Measurements from ENCODE around the gene HLA-F.

Gene HLA-F

DNA sequence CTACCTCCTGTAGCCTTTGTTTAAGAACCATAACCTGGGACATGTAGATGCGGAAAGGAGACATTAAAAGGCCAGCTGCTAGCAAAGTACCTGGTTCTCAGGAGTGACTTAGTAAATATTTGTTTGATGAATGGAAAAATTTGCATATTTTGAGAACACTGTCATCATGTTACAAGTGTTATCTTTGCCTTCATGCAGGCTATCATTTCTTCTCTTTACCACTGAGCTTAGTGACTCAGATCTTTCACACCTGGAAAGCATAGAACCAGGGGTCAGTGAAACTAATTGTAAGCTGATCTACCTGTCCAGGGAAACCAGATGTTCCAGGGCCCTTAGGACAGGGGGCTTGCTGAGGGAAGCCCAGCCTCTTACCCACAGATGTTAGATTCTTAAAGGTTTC is 47.7 kb upstream of the HLA-F start:
- POLR2A ChIA-PET: interaction anchor here (0.7 to 1.0 kb wide), 2 partner anchors 26 to 1376 kb away, joined by 4 to 7 read pairs; no protein-coding TSS in a partner anchor
- Histone ChIP-seq H3K4me3 (ENCODE audit: low read depth, low read length) (no peak overlapping the region), H3K27ac (ENCODE audit: extremely low read depth, low read depth, low read length) (no peak overlapping the region), H3K9me3 (ENCODE audit: control insufficient read depth, insufficient read depth, low read depth, low read length) (no peaks in the 10 kb centered on the region), H3K4me1 (ENCODE audit: control insufficient read depth, insufficient read depth, low read length) (no peaks in the 10 kb centered on the region), H3K36me3 (ENCODE audit: control insufficient read depth in 2 of 2, insufficient read depth in 1 of 2, low read length in 2 of 2) (no peaks in the 10 kb centered on the region)
- no peak for TF ChIP-seq ZNF830 (tag by site-specific recombination; IDR thresholded peaks at IDR 0.05; ENCODE audit: low read depth)
- TF ChIP-seq INSM2 (tag by site-specific recombination; IDR thresholded peaks at IDR 0.05): no peak
- CTCF ChIA-PET: interaction anchor here (0.6 to 4.2 kb wide), 8 partner anchors 10 to 1017 kb away, joined by 3 to 42 read pairs (median 6); no protein-coding TSS in a partner anchor

GRCh38 chr6:29676981-29677601 is 46.1 kb upstream of the HLA-F start:
- H3K4me1 ChIP-seq (ENCODE audit: control insufficient read depth, insufficient read depth, low read length): no peaks in the 10 kb centered on the region
- ChIA-PET CTCF (interaction anchor here (0.6 to 4.2 kb wide), 7 partner anchors 13 to 60 kb away, joined by 3 to 42 read pairs (median 6); no protein-coding TSS in a partner anchor), POLR2A (interaction anchor here (0.7 kb wide), 1 partner anchor 44 kb away, joined by 3 read pairs; the partner anchor contains the start of gene GABBR1)
- H3K27ac ChIP-seq (ENCODE audit: extremely low read depth, low read depth, low read length): no peak overlapping the region
- H3K4me3 ChIP-seq (ENCODE audit: low read depth, low read length): no peak overlapping the region
- TF ChIP-seq TRIM28 (IDR thresholded peaks at IDR 0.05; ENCODE audit: borderline replicate concordance, low read length) (peak; percentile 53; the same call in 1 of the 2 replicates), GFI1B (tag by site-specific recombination; IDR thresholded peaks at IDR 0.05) (no peak), SP2 (tag by site-specific recombination; IDR thresholded peaks at IDR 0.05) (no peak), KLF9 (tag by site-specific recombination; IDR thresholded peaks at IDR 0.05; ENCODE audit: low read depth) (no peak), REST (tag by site-specific recombination; IDR thresholded peaks at IDR 0.05) (no peak)
- H3K9me3 ChIP-seq (ENCODE audit: control insufficient read depth, insufficient read depth, low read depth, low read length): no peaks in the 10 kb centered on the region
- no peaks in the 10 kb centered on the region for H3K36me3 ChIP-seq (ENCODE audit: control insufficient read depth in 2 of 2, insufficient read depth in 1 of 2, low read length in 2 of 2)

GRCh38 chr6:29678114-29678513 is 45.1 kb upstream of the HLA-F start:
- no peaks in the 10 kb centered on the region for H3K4me1 ChIP-seq (ENCODE audit: control insufficient read depth, insufficient read depth, low read length)
- ChIA-PET CTCF (interaction anchor here (0.6 to 2.4 kb wide), 4 partner anchors 18 to 89 kb away, joined by 3 to 14 read pairs (median 4); no protein-coding TSS in a partner anchor), POLR2A (no interaction called here)
- no peak overlapping the region for H3K27ac ChIP-seq (ENCODE audit: extremely low read depth, low read depth, low read length)
- no peaks in the 10 kb centered on the region for H3K9me3 ChIP-seq (ENCODE audit: control insufficient read depth, insufficient read depth, low read depth, low read length)
- H3K36me3 ChIP-seq (ENCODE audit: control insufficient read depth in 2 of 2, insufficient read depth in 1 of 2, low read length in 2 of 2): no peaks in the 10 kb centered on the region
- no peak overlapping the region for H3K4me3 ChIP-seq (ENCODE audit: low read depth, low read length)
- TF ChIP-seq, protein P1, sequence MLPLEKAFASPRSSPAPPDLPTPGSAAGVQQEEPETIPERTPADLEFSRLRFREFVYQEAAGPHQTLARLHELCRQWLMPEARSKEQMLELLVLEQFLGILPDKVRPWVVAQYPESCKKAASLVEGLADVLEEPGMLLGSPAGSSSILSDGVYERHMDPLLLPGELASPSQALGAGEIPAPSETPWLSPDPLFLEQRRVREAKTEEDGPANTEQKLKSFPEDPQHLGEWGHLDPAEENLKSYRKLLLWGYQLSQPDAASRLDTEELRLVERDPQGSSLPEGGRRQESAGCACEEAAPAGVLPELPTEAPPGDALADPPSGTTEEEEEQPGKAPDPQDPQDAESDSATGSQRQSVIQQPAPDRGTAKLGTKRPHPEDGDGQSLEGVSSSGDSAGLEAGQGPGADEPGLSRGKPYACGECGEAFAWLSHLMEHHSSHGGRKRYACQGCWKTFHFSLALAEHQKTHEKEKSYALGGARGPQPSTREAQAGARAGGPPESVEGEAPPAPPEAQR (tag by site-specific recombination; IDR thresholded peaks at IDR 0.05): no peak
- no peak for TF ChIP-seq IKZF3 (tag by site-specific recombination; IDR thresholded peaks at IDR 0.05)
- TF ChIP-seq, protein P2, sequence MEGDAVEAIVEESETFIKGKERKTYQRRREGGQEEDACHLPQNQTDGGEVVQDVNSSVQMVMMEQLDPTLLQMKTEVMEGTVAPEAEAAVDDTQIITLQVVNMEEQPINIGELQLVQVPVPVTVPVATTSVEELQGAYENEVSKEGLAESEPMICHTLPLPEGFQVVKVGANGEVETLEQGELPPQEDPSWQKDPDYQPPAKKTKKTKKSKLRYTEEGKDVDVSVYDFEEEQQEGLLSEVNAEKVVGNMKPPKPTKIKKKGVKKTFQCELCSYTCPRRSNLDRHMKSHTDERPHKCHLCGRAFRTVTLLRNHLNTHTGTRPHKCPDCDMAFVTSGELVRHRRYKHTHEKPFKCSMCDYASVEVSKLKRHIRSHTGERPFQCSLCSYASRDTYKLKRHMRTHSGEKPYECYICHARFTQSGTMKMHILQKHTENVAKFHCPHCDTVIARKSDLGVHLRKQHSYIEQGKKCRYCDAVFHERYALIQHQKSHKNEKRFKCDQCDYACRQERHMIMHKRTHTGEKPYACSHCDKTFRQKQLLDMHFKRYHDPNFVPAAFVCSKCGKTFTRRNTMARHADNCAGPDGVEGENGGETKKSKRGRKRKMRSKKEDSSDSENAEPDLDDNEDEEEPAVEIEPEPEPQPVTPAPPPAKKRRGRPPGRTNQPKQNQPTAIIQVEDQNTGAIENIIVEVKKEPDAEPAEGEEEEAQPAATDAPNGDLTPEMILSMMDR (tag by site-specific recombination; IDR thresholded peaks at IDR 0.05): no peak
- TF ChIP-seq ZNF26 (tag by site-specific recombination; IDR thresholded peaks at IDR 0.05): no peak
- no peak for TF ChIP-seq TCF7L2 (IDR thresholded peaks at IDR 0.05; ENCODE audit: borderline replicate concordance, low read depth, low read length)
- no peak for TF ChIP-seq ZNF704 (tag by site-specific recombination; IDR thresholded peaks at IDR 0.05)
- TF ChIP-seq ZNF776 (tag by site-specific recombination; IDR thresholded peaks at IDR 0.05; ENCODE audit: borderline replicate concordance): no peak
- TF ChIP-seq ZNF174 (tag by site-specific recombination; IDR thresholded peaks at IDR 0.05): no peak
- TF ChIP-seq ZNF394 (tag by site-specific recombination; IDR thresholded peaks at IDR 0.05; ENCODE audit: borderline replicate concordance): no peak
- TF ChIP-seq ZNF639 (tag by site-specific recombination; IDR thresholded peaks at IDR 0.05): no peak
